ENCODE results near the gene YTHDF1.

The YTHDF1 gene

GRCh38 chr20:63239431-63239830, 23.5 kb upstream of the YTHDF1 start:
- no peak overlapping the region for H3K27ac ChIP-seq
- TF ChIP-seq, protein P1, sequence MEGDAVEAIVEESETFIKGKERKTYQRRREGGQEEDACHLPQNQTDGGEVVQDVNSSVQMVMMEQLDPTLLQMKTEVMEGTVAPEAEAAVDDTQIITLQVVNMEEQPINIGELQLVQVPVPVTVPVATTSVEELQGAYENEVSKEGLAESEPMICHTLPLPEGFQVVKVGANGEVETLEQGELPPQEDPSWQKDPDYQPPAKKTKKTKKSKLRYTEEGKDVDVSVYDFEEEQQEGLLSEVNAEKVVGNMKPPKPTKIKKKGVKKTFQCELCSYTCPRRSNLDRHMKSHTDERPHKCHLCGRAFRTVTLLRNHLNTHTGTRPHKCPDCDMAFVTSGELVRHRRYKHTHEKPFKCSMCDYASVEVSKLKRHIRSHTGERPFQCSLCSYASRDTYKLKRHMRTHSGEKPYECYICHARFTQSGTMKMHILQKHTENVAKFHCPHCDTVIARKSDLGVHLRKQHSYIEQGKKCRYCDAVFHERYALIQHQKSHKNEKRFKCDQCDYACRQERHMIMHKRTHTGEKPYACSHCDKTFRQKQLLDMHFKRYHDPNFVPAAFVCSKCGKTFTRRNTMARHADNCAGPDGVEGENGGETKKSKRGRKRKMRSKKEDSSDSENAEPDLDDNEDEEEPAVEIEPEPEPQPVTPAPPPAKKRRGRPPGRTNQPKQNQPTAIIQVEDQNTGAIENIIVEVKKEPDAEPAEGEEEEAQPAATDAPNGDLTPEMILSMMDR (conservative IDR thresholded peaks at IDR 0.05): no peak
- TF ChIP-seq ZFX (IDR thresholded peaks at IDR 0.05): no peak

DNA sequence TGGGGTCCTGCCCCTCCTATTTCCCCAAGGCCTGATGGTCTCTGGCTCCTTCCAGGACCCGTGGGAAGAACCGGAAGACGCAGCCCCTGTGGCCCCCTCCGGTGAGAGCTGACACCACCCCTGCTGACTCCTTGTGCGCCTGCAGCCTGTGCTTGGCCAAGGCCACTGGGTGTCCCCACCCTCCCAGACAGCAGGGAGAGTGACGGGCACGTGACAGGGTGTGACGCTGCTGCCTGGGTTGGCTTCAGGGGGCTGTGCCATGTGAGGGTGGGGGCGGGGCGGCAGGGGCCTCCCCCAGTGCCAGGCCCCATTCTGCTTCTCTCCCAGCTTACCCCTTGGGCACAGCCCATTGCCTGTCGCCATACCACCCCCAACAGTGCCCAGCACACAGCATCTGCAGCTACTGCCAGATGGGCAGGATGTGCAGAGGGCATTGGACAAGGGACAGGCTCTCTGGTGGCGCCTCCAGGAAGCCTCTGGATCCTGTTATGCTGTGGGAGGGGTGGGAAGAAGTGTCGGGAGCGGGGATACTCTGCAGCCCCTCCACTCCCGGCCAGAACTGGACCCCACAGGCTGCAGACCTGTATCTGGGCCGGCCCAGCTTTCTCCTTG, 22.7 kb upstream of the YTHDF1 start:
- H3K27ac ChIP-seq: no peak overlapping the region
- no peak for TF ChIP-seq ZFX (IDR thresholded peaks at IDR 0.05)
- TF ChIP-seq, protein P1 (conservative IDR thresholded peaks at IDR 0.05): no peak

DNA sequence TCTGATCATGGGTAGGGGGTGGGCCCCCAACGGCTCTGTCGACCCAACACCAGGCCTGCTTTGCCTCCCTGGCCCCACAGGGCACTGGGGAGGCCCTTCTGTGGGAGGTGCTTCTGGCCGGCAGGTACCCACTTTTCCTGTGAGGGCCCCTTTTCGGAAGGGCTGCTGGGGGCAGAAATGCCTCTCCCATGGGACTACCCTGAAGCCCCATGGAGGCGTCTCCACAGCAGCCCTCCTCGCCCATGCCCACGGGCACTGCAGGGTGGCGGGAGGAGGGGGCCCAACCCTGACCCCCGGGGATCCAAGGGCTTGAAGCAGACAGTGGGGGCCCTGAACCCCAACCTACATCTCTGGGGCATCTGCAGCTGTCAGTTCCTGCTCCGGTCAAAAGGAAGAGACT, 22.1 kb upstream of the YTHDF1 start:
- no peak for TF ChIP-seq ZFX (IDR thresholded peaks at IDR 0.05)
- TF ChIP-seq, protein P1 (conservative IDR thresholded peaks at IDR 0.05): no peak
- no peak overlapping the region for H3K27ac ChIP-seq

GRCh38 chr20:63236116-63236837, 20.3 kb upstream of the YTHDF1 start:
- H3K27ac ChIP-seq: no peak overlapping the region
- TF ChIP-seq, protein P1 (conservative IDR thresholded peaks at IDR 0.05): no peak
- no peak for TF ChIP-seq ZFX (IDR thresholded peaks at IDR 0.05)

GRCh38 chr20:63235399-63235983, 19.6 kb upstream of the YTHDF1 start, which contains the start of gene BIRC7:
BIRC7 (plus strand) TSS chr20:63235905; CDS start chr20:63236097, 192 bp downstream.
- H3K27ac ChIP-seq: no peak within 1 kb of the TSS
- TF ChIP-seq, protein P1 (conservative IDR thresholded peaks at IDR 0.05): no peak
- TF ChIP-seq ZFX (IDR thresholded peaks at IDR 0.05): no peak

DNA sequence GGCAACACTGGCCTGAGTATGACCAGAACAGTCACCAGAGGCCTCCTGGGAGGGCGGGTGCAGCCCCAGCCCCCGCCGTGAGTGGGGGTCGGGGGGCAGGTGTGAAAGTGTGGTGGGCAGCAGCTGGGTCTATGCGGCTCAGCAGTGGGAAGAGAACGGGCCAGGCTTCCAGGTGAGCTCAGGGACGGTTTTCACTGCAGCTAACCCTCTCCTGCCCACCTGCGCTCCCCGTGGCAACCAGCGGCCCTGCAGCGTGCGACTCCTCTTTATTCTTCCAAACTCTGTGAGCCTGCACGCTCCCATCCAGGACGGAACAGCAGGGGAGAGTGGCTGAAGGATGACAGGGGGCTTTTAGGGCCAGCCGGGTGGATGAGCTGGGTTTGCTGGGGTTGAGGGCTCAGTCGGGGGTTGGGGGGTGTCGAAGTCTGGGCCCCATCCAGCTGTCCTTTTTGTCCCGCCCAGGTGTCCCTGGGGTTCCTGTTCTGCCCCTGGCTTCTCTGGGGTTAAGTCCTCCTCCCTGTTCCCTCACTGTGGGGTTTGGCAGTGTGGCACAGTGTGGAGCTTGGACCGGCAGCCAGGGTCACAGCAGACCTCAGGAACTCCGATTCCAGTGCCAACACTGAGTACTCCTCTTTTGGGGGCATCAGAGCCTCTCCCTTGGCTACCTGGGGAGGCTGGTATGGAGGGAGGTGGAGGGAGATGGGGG, 18.9 kb upstream of the YTHDF1 start:
- TF ChIP-seq, protein P1 (conservative IDR thresholded peaks at IDR 0.05): no peak; the same call in 1 of the 2 replicates
- no peak for TF ChIP-seq ZFX (IDR thresholded peaks at IDR 0.05)
- no peak overlapping the region for H3K27ac ChIP-seq
